Measurements from ENCODE around the gene PDE4D. TPM values are rescaled to one million over a fixed set of nuclear protein-coding genes. Genes with fewer than 3 reads are reported as not detected.

PDE4D gene
- total and polyA plus RNA-seq, 3 donors from 2014 or later = 7.8 to 13.9 (median 8.7) TPM

- no peak for DNase-seq
- no peaks in the 10 kb centered on the region for H3K36me3 ChIP-seq (ENCODE audit: low read depth, missing control alignments)
- TF ChIP-seq CTCF (IDR thresholded peaks at IDR 0.05) = no peak
- no peak for TF ChIP-seq POLR2A (IDR thresholded peaks at IDR 0.05)
- 69 to 77% methylated on average over 4 of the region's 4 CpGs for WGBS, 2 donors
- no peak overlapping the region for H3K27ac ChIP-seq
- no peak overlapping the region for H3K4me3 ChIP-seq
- no peaks in the 10 kb centered on the region for H3K27me3 ChIP-seq
- intact Hi-C loops (cut with DNase I; ENCODE audit: low total_unique reads) = no loop called here
- no peaks in the 10 kb centered on the region for H3K9me3 ChIP-seq
- H3K4me1 ChIP-seq = no peaks in the 10 kb centered on the region
Measured at GRCh38 chr5:59036274-59036961, 857.1 kb downstream of the PDE4D start.

- no peak for TF ChIP-seq CTCF (IDR thresholded peaks at IDR 0.05)
- Histone ChIP-seq H3K4me3 (no peak overlapping the region), H3K4me1 (no peaks in the 10 kb centered on the region), H3K9me3 (no peaks in the 10 kb centered on the region), H3K27me3 (no peaks in the 10 kb centered on the region), H3K36me3 (ENCODE audit: low read depth, missing control alignments) (no peaks in the 10 kb centered on the region), H3K27ac (no peak overlapping the region)
- intact Hi-C loops (cut with DNase I; ENCODE audit: low total_unique reads) = no loop called here
- DNase-seq = no peak
Measured at GRCh38 chr5:59035681-59036080, 857.8 kb downstream of the PDE4D start.

- no peak for DNase-seq
- no peak overlapping the region for H3K4me3 ChIP-seq
- no peak overlapping the region for H3K27ac ChIP-seq
- 83 to 85% methylated on average over 3 of the region's 3 CpGs for WGBS, 2 donors
- intact Hi-C loops (cut with DNase I; ENCODE audit: low total_unique reads) = no loop called here
- H3K4me1 ChIP-seq = no peaks in the 10 kb centered on the region
- no peaks in the 10 kb centered on the region for H3K36me3 ChIP-seq (ENCODE audit: low read depth, missing control alignments)
- no peaks in the 10 kb centered on the region for H3K9me3 ChIP-seq
- peak in 2 of 3 experiments; percentile 29 to 35 for TF ChIP-seq CTCF (IDR thresholded peaks at IDR 0.05)
- TF ChIP-seq POLR2A (IDR thresholded peaks at IDR 0.05) = no peak
- no peaks in the 10 kb centered on the region for H3K27me3 ChIP-seq
Measured at GRCh38 chr5:59034498-59035186, 858.9 kb downstream of the PDE4D start.

GRCh38 chr5:59027145-59027907 lies 866.2 kb downstream of the PDE4D start:
- intact Hi-C loops (cut with DNase I; ENCODE audit: low total_unique reads) = no loop called here
- no peak for TF ChIP-seq CTCF (IDR thresholded peaks at IDR 0.05)
- no peak for TF ChIP-seq POLR2A (IDR thresholded peaks at IDR 0.05)
- H3K27ac ChIP-seq = no peak overlapping the region
- H3K9me3 ChIP-seq = no peaks in the 10 kb centered on the region
- no peaks in the 10 kb centered on the region for H3K4me1 ChIP-seq
- H3K36me3 ChIP-seq (ENCODE audit: low read depth, missing control alignments) = no peaks in the 10 kb centered on the region
- WGBS, 2 donors = 91 to 92% methylated on average over 6 of the region's 6 CpGs
- H3K4me3 ChIP-seq = no peak overlapping the region
- no peak for DNase-seq
- no peaks in the 10 kb centered on the region for H3K27me3 ChIP-seq
